H1 (cell line): ENCODE results near the gene SDC4. TPM values are rescaled to one million over a fixed set of nuclear protein-coding genes. Genes with fewer than 3 reads are reported as not detected.

ENCODE experiments used
- CTCF ChIA-PET: fragments of 300-600 bp; sonication (Branson Sonifier 250); formaldehyde crosslinking; loops from one replicate; lab custom pipeline; 2021; ENCODE audit not compliant: partially characterized antibody; lab: Charles Lee
- POLR2A ChIA-PET: fragments of 300-600 bp; sonication (Branson Sonifier 250); formaldehyde crosslinking; loops from one replicate; lab custom pipeline; 2021; ENCODE audit warnings: inconsistent platforms; ENCODE audit not compliant: partially characterized antibody; lab: Charles Lee
- DNase-seq, 2 experiments: peaks; one replicate each; pipeline versions ENCODE4 v3.0.0 to v3.0.0-alpha.2; 2010 to 2022; ENCODE audit warnings: low spot score in 2 of 2, low read depth in 1 of 2, mixed read lengths in 1 of 2
- FAIRE-seq: peaks from 2 replicates; lab custom pipeline; 2011; peaks lifted over from hg19 to GRCh38; lab: Jason Lieb, UNC
- H2AFZ ChIP-seq: 2 replicates; pipeline ENCODE4 v1.8.1; 2012; ENCODE audit warnings: low read length, inconsistent platforms
- H2AK5ac ChIP-seq: 2 replicates; pipeline ENCODE4 v1.6.1; 2013; ENCODE audit warnings: low read depth, low read length
- H2BK120ac ChIP-seq: replicated peaks from 2 replicates; pipeline ENCODE3; 2013; ENCODE audit warnings: low read depth, low read length, inconsistent platforms
- H2BK12ac ChIP-seq: 2 replicates; pipeline ENCODE4 v1.6.1; 2013; ENCODE audit warnings: low read depth, low read length
- H2BK15ac ChIP-seq: 2 replicates; pipeline ENCODE4 v1.6.1; 2013; ENCODE audit warnings: low read length
- H2BK20ac ChIP-seq: 2 replicates; pipeline ENCODE4 v1.6.1; 2013; ENCODE audit warnings: low read length
- H2BK5ac ChIP-seq: 2 replicates; pipeline ENCODE4 v1.6.1; 2013; ENCODE audit warnings: low read depth, low read length
- H3K14ac ChIP-seq: 2 replicates; pipeline ENCODE4 v1.6.1; 2013; ENCODE audit warnings: inconsistent platforms; ENCODE audit not compliant: insufficient read length
- H3K18ac ChIP-seq: 2 replicates; pipeline ENCODE4 v1.6.1; 2013; ENCODE audit warnings: low read length; ENCODE audit errors: extremely low read depth
- H3K23ac ChIP-seq: 2 replicates; pipeline ENCODE4 v1.6.1; 2013; ENCODE audit warnings: inconsistent platforms; ENCODE audit not compliant: insufficient read length
- H3K23me2 ChIP-seq: 2 replicates; pipeline ENCODE4 v1.6.1; 2013; ENCODE audit warnings: low read depth, low read length
- H3K27ac ChIP-seq: 2 replicates; pipeline ENCODE4 v1.6.1; 2011; ENCODE audit warnings: low read depth, low read length, inconsistent platforms
- H3K27me3 ChIP-seq, 4 experiments: replicated peaks in 1 of 4; 1 replicate in 1 of 4; 2 replicates in 3 of 4; pipeline versions ENCODE4 v1.6.1 to v1.8.1; 2011 to 2013; ENCODE audit warnings: low read length in 3 of 4, mild to moderate bottlenecking in 3 of 4, inconsistent platforms in 2 of 4, mixed read lengths in 2 of 4, moderate library complexity in 1 of 4; ENCODE audit not compliant: control insufficient read depth in 3 of 4, insufficient read depth in 3 of 4; ENCODE audit errors: extremely low read depth in 1 of 4
- H3K36me3 ChIP-seq, 4 experiments: 2 replicates each; pipeline versions ENCODE4 v1.6.1 to v1.8.1; 2011 to 2013; ENCODE audit warnings: mild to moderate bottlenecking in 4 of 4, low read length in 3 of 4, moderate library complexity in 2 of 4, control low read depth in 1 of 4, inconsistent platforms in 1 of 4; ENCODE audit not compliant: insufficient read depth in 4 of 4, control insufficient read depth in 2 of 4
- H3K4ac ChIP-seq: replicated peaks from 2 replicates; pipeline ENCODE3; 2013; ENCODE audit warnings: low read length, low read depth, mixed read lengths, inconsistent platforms; ENCODE audit not compliant: insufficient read length
- H3K4me1 ChIP-seq, 4 experiments: replicated peaks in 1 of 4; 1 replicate in 1 of 4; 2 replicates in 3 of 4; pipeline versions ENCODE4 v1.6.1 to v1.8.1; 2011 to 2013; ENCODE audit warnings: low read length in 3 of 4, inconsistent platforms in 2 of 4, mixed read lengths in 1 of 4; ENCODE audit not compliant: insufficient read depth in 4 of 4, control insufficient read depth in 3 of 4
- H3K4me2 ChIP-seq, 2 experiments: 2 replicates each; pipeline versions ENCODE4 v1.6.1 to v1.8.1; 2011 to 2013; ENCODE audit warnings: low read depth in 2 of 2, low read length in 2 of 2, control low read depth in 1 of 2, inconsistent platforms in 1 of 2, mild to moderate bottlenecking in 1 of 2; ENCODE audit not compliant: insufficient read depth in 1 of 2
- H3K4me3 ChIP-seq, 4 experiments: fragments of 200-600, 300-600 bp in 1 of 4; sonication (generic), shearing (Covaris generic), sonication (Bioruptor Twin) in 1 of 4; 2 replicates each; pipeline versions ENCODE4 v1.5.1 to v1.8.1; 2011 to 2016; ENCODE audit warnings: low read length in 4 of 4, low read depth in 3 of 4, control low read depth in 2 of 4, inconsistent platforms in 2 of 4, mild to moderate bottlenecking in 2 of 4, mixed read lengths in 1 of 4, moderate library complexity in 1 of 4; ENCODE audit not compliant: insufficient read depth in 2 of 4; ENCODE audit errors: extremely low read depth in 1 of 4
- H3K56ac ChIP-seq: replicated peaks from 2 replicates; pipeline ENCODE3; 2013; ENCODE audit warnings: low read depth, mild to moderate bottlenecking, mixed read lengths, low read length, inconsistent platforms; ENCODE audit not compliant: insufficient read length
- H3K79me1 ChIP-seq: 2 replicates; pipeline ENCODE4 v1.6.1; 2013; ENCODE audit warnings: low read depth, low read length, control low read depth
- H3K79me2 ChIP-seq, 2 experiments: 2 replicates each; pipeline versions ENCODE4 v1.6.1 to v1.8.1; 2012 to 2013; ENCODE audit warnings: low read length in 2 of 2, mild to moderate bottlenecking in 2 of 2, inconsistent platforms in 1 of 2; ENCODE audit not compliant: insufficient read depth in 2 of 2, control insufficient read depth in 1 of 2
- H3K9ac ChIP-seq, 4 experiments: replicated peaks in 1 of 4; 1 replicate in 1 of 4; 2 replicates in 3 of 4; pipeline versions ENCODE4 v1.6.1 to v1.8.1; 2011 to 2013; ENCODE audit warnings: low read depth in 3 of 4, low read length in 3 of 4, control low read depth in 2 of 4, mild to moderate bottlenecking in 2 of 4, moderate library complexity in 2 of 4, inconsistent platforms in 1 of 4; ENCODE audit errors: extremely low read depth in 1 of 4
- H3K9me3 ChIP-seq, 2 experiments: 2 replicates each; pipeline versions ENCODE4 v1.6.1 to v1.8.1; 2012 to 2013; ENCODE audit warnings: mild to moderate bottlenecking in 2 of 2, moderate library complexity in 2 of 2, control low read depth in 1 of 2, inconsistent platforms in 1 of 2, low read depth in 1 of 2, low read length in 1 of 2, mixed read lengths in 1 of 2; ENCODE audit not compliant: insufficient read depth in 2 of 2
- H4K20me1 ChIP-seq, 2 experiments: replicated peaks in 1 of 2; 2 replicates each; pipeline versions ENCODE3 to v1.8.1; 2011 to 2013; ENCODE audit warnings: inconsistent platforms in 2 of 2, low read length in 2 of 2, mild to moderate bottlenecking in 1 of 2; ENCODE audit not compliant: insufficient read depth in 2 of 2, control insufficient read depth in 1 of 2
- H4K5ac ChIP-seq: 2 replicates; pipeline ENCODE4 v1.6.1; 2013; ENCODE audit warnings: low read length, low read depth, mixed read lengths, inconsistent platforms; ENCODE audit not compliant: insufficient read length
- H4K8ac ChIP-seq: 2 replicates; pipeline ENCODE4 v1.8.0; 2013; ENCODE audit warnings: mild to moderate bottlenecking, moderate library complexity, low read length, inconsistent platforms; ENCODE audit not compliant: insufficient read depth; ENCODE audit errors: extremely low read depth
- H4K91ac ChIP-seq: replicated peaks from 2 replicates; pipeline ENCODE3; 2013; ENCODE audit warnings: low read length, mixed read lengths, inconsistent platforms; ENCODE audit not compliant: insufficient read length
- ATF2 ChIP-seq: IDR thresholded peaks from 2 replicates; pipeline ENCODE4 v1.6.1; 2012; ENCODE audit warnings: low read length, inconsistent platforms
- CBX8 ChIP-seq: fragments of 300-800, 300-1000 bp; sonication (generic); IDR thresholded peaks from 2 replicates; pipeline ENCODE4 v1.7.1; 2016; ENCODE audit warnings: low read depth, low read length, borderline replicate concordance
- EZH2 ChIP-seq: fragments of 200-600 bp; sonication (generic); IDR thresholded peaks from 2 replicates; pipeline ENCODE4 v1.7.1; 2012; ENCODE audit warnings: low read depth, mild to moderate bottlenecking, moderate library complexity, low read length, inconsistent platforms; ENCODE audit not compliant: severe bottlenecking
- JUND ChIP-seq: IDR thresholded peaks from 2 replicates; pipeline ENCODE4 v1.6.1; 2011; ENCODE audit warnings: mild to moderate bottlenecking, improper control_type of control experiment, low read length
- MAFK ChIP-seq: IDR thresholded peaks from 2 replicates; pipeline ENCODE4 v1.6.1; 2012; ENCODE audit warnings: low read depth, mild to moderate bottlenecking, improper control_type of control experiment, low read length
- RXRA ChIP-seq: IDR thresholded peaks from 2 replicates; pipeline ENCODE4 v1.6.1; 2011; ENCODE audit warnings: low read depth, mild to moderate bottlenecking, low read length, moderate library complexity; ENCODE audit not compliant: insufficient read depth
- SP4 ChIP-seq: IDR thresholded peaks from 2 replicates; pipeline ENCODE4 v1.6.1; 2012; ENCODE audit warnings: low read length, inconsistent platforms
- SRF ChIP-seq: IDR thresholded peaks from 2 replicates; pipeline ENCODE4 v1.6.1; 2011; ENCODE audit warnings: mild to moderate bottlenecking, low read depth, low read length, moderate library complexity
- SUZ12 ChIP-seq: fragments of 200-600 bp; sonication (generic); IDR thresholded peaks from 2 replicates; pipeline ENCODE4 v1.6.1; 2012; ENCODE audit warnings: mild to moderate bottlenecking, inconsistent platforms, low read length, moderate library complexity, mixed read lengths
- TCF12 ChIP-seq: IDR thresholded peaks from 2 replicates; pipeline ENCODE4 v1.6.1; 2011; ENCODE audit warnings: low read depth, mild to moderate bottlenecking, low read length
- YY1 ChIP-seq: IDR thresholded peaks from 2 replicates; pipeline ENCODE4 v1.6.1; 2011; ENCODE audit warnings: low read depth, mild to moderate bottlenecking, low read length
- WGBS, 2 experiments: shearing (Covaris generic) in 1 of 2; methylation state at CpG; one replicate each; pipeline versions ENCODE4 v1.1.6 to v1.1.7; 2013 to 2015; ENCODE audit warnings: low lambda C conversion rate in 2 of 2, mixed read lengths in 2 of 2, inconsistent platforms in 1 of 2, low coverage in 1 of 2, missing lambda C conversion rate in 1 of 2; ENCODE audit not compliant: insufficient replicate concordance in 2 of 2, insufficient coverage in 1 of 2, insufficient read length in 1 of 2; ENCODE audit errors: extremely low coverage in 1 of 2, missing lambda C conversion rate in 1 of 2; 5-methylcytosine and 5-hydroxymethylcytosine counted together
- polyA plus RNA-seq, 7 experiments: library from polyadenylated mRNA; depleted of rRNA in 3 of 7; stranded (reverse) in 5 of 7; unstranded in 2 of 7; fragments of >200 nt in 5 of 7; fragments of 200-250 nt in 2 of 7; gene quantifications; 1 replicate in 5 of 7; 2 replicates in 1 of 7; 4 replicates in 1 of 7; pipeline versions ENCODE4 v1.2.1 to v1.2.3, GENCODE V29; 2011 to 2013; ENCODE audit warnings: missing spikeins in 2 of 7, mixed read lengths in 2 of 7
- total RNA-seq: library from RNA; stranded (reverse); fragmentation: NEBNext Ultra II Directional; extraction: Animal tissue kit (Norgen Biotek cat#: 25700); gene quantifications from 2 replicates; pipeline ENCODE4 v1.2.1, GENCODE V29; 2021

The SDC4 gene
- total and polyA plus RNA-seq, 2 of the 8 experiments (the other 6 are each of a cell fraction or from before 2014, with no cell fraction given) = 34.6 to 60.2 TPM

- POLR2A ChIA-PET = no interaction called here
- CTCF ChIA-PET = interaction anchor here (0.6 to 2.8 kb wide), 4 partner anchors 18 to 72 kb away, joined by 3 to 25 read pairs (median 4); no protein-coding TSS in a partner anchor
Measured at GRCh38 chr20:45390931-45391330, 42.7 kb upstream of the SDC4 start.

More at GRCh38 chr20:45390931-45391330, 42.7 kb upstream of the SDC4 start:
- Histone ChIP-seq H3K18ac (no peak overlapping the region), H3K56ac (no peak overlapping the region), H3K27ac (no peak overlapping the region), H4K8ac (no peak overlapping the region), H2BK12ac (no peak overlapping the region), H2BK15ac (no peak overlapping the region), H2AFZ (no peak overlapping the region), H3K14ac (no peak overlapping the region), H3K9me3 (no peaks in the 10 kb centered on the region), H3K36me3 (no peaks in the 10 kb centered on the region), H3K4me2 (no peak overlapping the region), H3K79me1 (no peaks in the 10 kb centered on the region), H2AK5ac (no peak overlapping the region), H3K23me2 (no peaks in the 10 kb centered on the region), H3K4me1 (no peaks in the 10 kb centered on the region), H2BK5ac (no peak overlapping the region), H2BK20ac (no peak overlapping the region), H3K79me2 (no peaks in the 10 kb centered on the region), H3K23ac (no peak overlapping the region), H4K5ac (no peak overlapping the region), H4K91ac (no peak overlapping the region), H3K9ac (no peak overlapping the region), H3K4me3 (no peak overlapping the region), H3K27me3 (no peaks in the 10 kb centered on the region), H3K4ac (no peak overlapping the region), H4K20me1 (no peaks in the 10 kb centered on the region), H2BK120ac (no peak overlapping the region)
- TF ChIP-seq SUZ12 = no peak
- TF ChIP-seq CBX8 = no peak
- no peak for TF ChIP-seq EZH2
- no peak for TF ChIP-seq ATF2
- TF ChIP-seq JUND = no peak
- no peak for TF ChIP-seq SP4
- no peak for TF ChIP-seq TCF12
- TF ChIP-seq MAFK = no peak
- TF ChIP-seq RXRA = no peak
- no peak for TF ChIP-seq SRF
- TF ChIP-seq YY1 = no peak
- FAIRE-seq (no peak), DNase-seq (no peak)
- 87% methylated on average over 2 of the region's 2 CpGs; no CpG with 5 or more reads in 1 of the 2 experiments for WGBS, 2 experiments
